ENCODE data around the gene NOL12.

Gene NOL12

GRCh38 chr22:37664249-37665101 is 21.7 kb upstream of the NOL12 start:
- no peaks in the 10 kb centered on the region for H3K9me3 ChIP-seq (ENCODE audit: control insufficient read depth, insufficient read depth, low read length)
- peaks cover 2% of the 10 kb centered on the region; the same call in 1 of the 2 replicates for H3K36me3 ChIP-seq (ENCODE audit: insufficient read depth, low read length)
- H3K9ac ChIP-seq (ENCODE audit: low read depth, low read length) = no peak overlapping the region
- H3K4me1 ChIP-seq (ENCODE audit: insufficient read depth, low read length) = peaks cover 4% of the 10 kb centered on the region; the same call in 1 of the 2 replicates

- Histone ChIP-seq H3K4me1 (ENCODE audit: insufficient read depth, low read length) (peaks cover 4% of the 10 kb centered on the region; the same call in 1 of the 2 replicates), H3K9me3 (ENCODE audit: control insufficient read depth, insufficient read depth, low read length) (no peaks in the 10 kb centered on the region), H3K9ac (ENCODE audit: low read depth, low read length) (no peak overlapping the region), H3K36me3 (ENCODE audit: insufficient read depth, low read length) (peaks cover 2% of the 10 kb centered on the region; the same call in 1 of the 2 replicates)
Observed at GRCh38 chr22:37665487-37665886, 20.7 kb upstream of the NOL12 start.

DNA sequence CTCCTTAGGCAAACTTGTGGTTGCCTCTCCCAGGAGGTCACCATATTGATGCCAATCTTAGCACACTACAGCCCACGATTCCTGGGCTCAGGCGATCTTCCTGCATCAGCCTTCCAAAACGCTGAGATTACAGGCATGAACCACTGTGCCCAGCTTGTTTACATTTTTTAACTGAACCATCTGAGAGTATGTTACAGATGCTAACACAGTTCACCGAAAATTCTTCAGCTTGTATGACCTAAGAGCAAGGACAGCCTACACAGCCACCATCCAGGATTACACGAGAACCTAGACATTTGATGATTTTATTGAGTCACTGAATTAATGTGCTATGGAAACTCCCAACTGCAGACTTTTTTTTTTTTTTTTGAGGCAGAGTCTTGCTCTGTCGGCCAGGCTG is 16.6 kb upstream of the NOL12 start:
- H3K36me3 ChIP-seq (ENCODE audit: insufficient read depth, low read length) = peaks cover 2% of the 10 kb centered on the region; the same call in 1 of the 2 replicates
- no peak overlapping the region for H3K9ac ChIP-seq (ENCODE audit: low read depth, low read length)
- no peaks in the 10 kb centered on the region for H3K9me3 ChIP-seq (ENCODE audit: control insufficient read depth, insufficient read depth, low read length)
- H3K4me1 ChIP-seq (ENCODE audit: insufficient read depth, low read length) = peaks cover 3% of the 10 kb centered on the region; the same call in 1 of the 2 replicates

DNA sequence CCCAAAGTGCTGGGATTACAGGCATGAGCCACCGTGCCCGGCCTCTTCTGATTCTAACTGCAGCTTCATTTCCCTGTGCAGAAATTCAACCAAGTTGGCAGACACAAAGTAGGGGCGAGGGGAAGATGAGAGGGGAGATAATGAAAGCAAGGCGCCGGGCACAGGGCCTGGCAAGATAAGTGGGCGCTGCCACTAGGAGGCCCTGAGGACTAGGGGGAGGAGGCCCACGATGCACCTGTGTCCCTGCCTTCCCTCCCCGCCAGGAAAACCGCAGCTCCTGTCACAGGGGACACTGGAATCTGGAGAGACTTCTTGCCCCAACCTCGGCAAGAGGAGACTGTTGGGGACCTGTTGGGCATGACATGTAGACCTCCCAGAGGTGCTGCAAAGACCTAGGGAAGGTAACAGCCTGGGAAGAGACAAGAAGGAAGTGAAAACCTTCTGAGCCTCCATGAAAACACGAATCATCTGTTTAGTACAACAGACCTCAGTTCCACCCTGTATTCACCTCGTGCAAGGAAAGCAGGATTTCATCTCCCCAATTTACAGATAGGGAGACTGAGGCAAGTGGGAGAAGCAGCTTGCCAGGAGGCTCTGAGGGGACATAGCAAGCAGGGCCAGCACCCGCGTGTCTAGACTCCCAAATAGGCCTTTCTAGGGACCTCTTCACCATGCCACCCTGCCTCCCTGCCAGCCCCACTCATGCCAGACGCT is 13.8 kb upstream of the NOL12 start:
- Histone ChIP-seq H3K9ac (ENCODE audit: low read depth, low read length) (no peak overlapping the region), H3K9me3 (ENCODE audit: control insufficient read depth, insufficient read depth, low read length) (no peaks in the 10 kb centered on the region), H3K36me3 (ENCODE audit: insufficient read depth, low read length) (no peaks in the 10 kb centered on the region), H3K4me1 (ENCODE audit: insufficient read depth, low read length) (peaks cover 3% of the 10 kb centered on the region; the same call in 1 of the 2 replicates)

DNA sequence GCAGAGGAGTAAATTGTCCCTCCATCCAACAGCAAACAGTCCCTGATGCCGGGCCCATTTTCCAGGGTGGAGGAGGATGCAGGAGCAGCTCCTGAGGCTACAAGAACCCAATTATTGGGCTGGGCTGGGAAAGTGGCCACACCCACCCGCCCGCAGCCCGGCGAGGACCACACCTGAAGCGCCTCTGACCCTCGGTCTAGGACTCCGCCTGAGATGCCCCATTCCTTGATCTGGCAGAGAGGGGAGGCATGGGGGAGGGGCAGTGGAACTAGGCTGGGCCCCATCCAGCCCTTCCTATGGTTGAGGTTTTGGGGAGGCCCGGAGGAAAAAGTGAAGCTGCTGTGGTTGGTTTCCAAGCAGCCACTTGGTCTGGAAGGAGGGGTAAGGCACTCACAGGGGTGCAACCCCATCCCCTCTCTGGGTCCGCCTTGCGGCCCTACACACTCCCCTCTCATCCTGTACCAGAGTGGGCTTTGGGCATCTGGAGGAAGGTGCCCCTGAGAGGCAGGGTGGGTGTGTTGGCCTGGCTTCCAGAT is 13.2 kb upstream of the NOL12 start:
- H3K9me3 ChIP-seq (ENCODE audit: control insufficient read depth, insufficient read depth, low read length) = no peaks in the 10 kb centered on the region
- H3K9ac ChIP-seq (ENCODE audit: low read depth, low read length) = no peak overlapping the region
- H3K36me3 ChIP-seq (ENCODE audit: insufficient read depth, low read length) = no peaks in the 10 kb centered on the region
- peaks cover 3% of the 10 kb centered on the region; the same call in 1 of the 2 replicates for H3K4me1 ChIP-seq (ENCODE audit: insufficient read depth, low read length)

DNA sequence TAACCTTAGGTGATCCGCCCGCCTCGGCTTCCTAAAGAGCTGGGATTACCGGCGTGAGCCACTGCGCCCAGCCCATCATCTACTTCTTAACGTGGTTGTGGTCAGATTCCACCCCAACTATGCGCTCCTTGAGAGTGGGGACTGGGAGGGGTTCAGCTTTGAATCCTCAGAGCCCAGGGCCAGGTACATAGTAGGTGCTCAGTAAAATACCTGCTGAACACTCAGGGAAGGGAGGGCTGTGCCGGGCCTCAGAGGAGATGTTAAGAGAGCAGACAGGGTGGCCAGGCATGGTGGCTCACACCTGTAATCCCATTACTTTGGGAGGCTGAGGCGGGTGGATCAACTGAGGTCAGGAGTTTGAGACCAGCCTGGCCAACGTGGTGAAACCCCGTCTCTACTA is 11.9 kb upstream of the NOL12 start:
- Histone ChIP-seq H3K36me3 (ENCODE audit: insufficient read depth, low read length) (no peaks in the 10 kb centered on the region), H3K9ac (ENCODE audit: low read depth, low read length) (no peak overlapping the region), H3K4me1 (ENCODE audit: insufficient read depth, low read length) (peaks cover 7% of the 10 kb centered on the region), H3K9me3 (ENCODE audit: control insufficient read depth, insufficient read depth, low read length) (no peaks in the 10 kb centered on the region)

- H3K36me3 ChIP-seq (ENCODE audit: insufficient read depth, low read length) = no peaks in the 10 kb centered on the region
- no peaks in the 10 kb centered on the region for H3K9me3 ChIP-seq (ENCODE audit: control insufficient read depth, insufficient read depth, low read length)
- peaks cover 7% of the 10 kb centered on the region for H3K4me1 ChIP-seq (ENCODE audit: insufficient read depth, low read length)
- peak within 1 kb of the TSS; percentile 66 for H3K9ac ChIP-seq (ENCODE audit: low read depth, low read length)
Observed at GRCh38 chr22:37674951-37675929, 10.9 kb upstream of the NOL12 start, which contains the start of gene LGALS1. Gene LGALS1, plus strand, starts transcription at chr22:37675636. Its CDS starts 67 bp downstream, at chr22:37675703.

- H3K9ac ChIP-seq (ENCODE audit: low read depth, low read length) = peak overlapping the region; percentile 66
- H3K36me3 ChIP-seq (ENCODE audit: insufficient read depth, low read length) = no peaks in the 10 kb centered on the region
- peaks cover 7% of the 10 kb centered on the region for H3K4me1 ChIP-seq (ENCODE audit: insufficient read depth, low read length)
- H3K9me3 ChIP-seq (ENCODE audit: control insufficient read depth, insufficient read depth, low read length) = no peaks in the 10 kb centered on the region
Observed at GRCh38 chr22:37675930-37676735, 10.0 kb upstream of the NOL12 start.

- Histone ChIP-seq H3K9me3 (ENCODE audit: control insufficient read depth, insufficient read depth, low read length) (no peaks in the 10 kb centered on the region), H3K36me3 (ENCODE audit: insufficient read depth, low read length) (no peaks in the 10 kb centered on the region), H3K9ac (ENCODE audit: low read depth, low read length) (peak overlapping the region; percentile 64), H3K4me1 (ENCODE audit: insufficient read depth, low read length) (peaks cover 7% of the 10 kb centered on the region)
Observed at GRCh38 chr22:37676736-37677492, 9.2 kb upstream of the NOL12 start.

- Histone ChIP-seq H3K9ac (ENCODE audit: low read depth, low read length) (peak overlapping the region; percentile 41; the same call in 1 of the 2 replicates), H3K36me3 (ENCODE audit: insufficient read depth, low read length) (no peaks in the 10 kb centered on the region), H3K4me1 (ENCODE audit: insufficient read depth, low read length) (peaks cover 5% of the 10 kb centered on the region), H3K9me3 (ENCODE audit: control insufficient read depth, insufficient read depth, low read length) (no peaks in the 10 kb centered on the region)
Observed at GRCh38 chr22:37677493-37677974, 8.6 kb upstream of the NOL12 start.

- H3K9ac ChIP-seq (ENCODE audit: low read depth, low read length) = no peak overlapping the region
- H3K36me3 ChIP-seq (ENCODE audit: insufficient read depth, low read length) = no peaks in the 10 kb centered on the region
- H3K4me1 ChIP-seq (ENCODE audit: insufficient read depth, low read length) = peaks cover 4% of the 10 kb centered on the region
- H3K9me3 ChIP-seq (ENCODE audit: control insufficient read depth, insufficient read depth, low read length) = no peaks in the 10 kb centered on the region
Observed at GRCh38 chr22:37678372-37678771, 7.8 kb upstream of the NOL12 start.

GRCh38 chr22:37679670-37680069 is 6.5 kb upstream of the NOL12 start:
- no peak overlapping the region for H3K9ac ChIP-seq (ENCODE audit: low read depth, low read length)
- peaks cover 4% of the 10 kb centered on the region for H3K4me1 ChIP-seq (ENCODE audit: insufficient read depth, low read length)
- H3K9me3 ChIP-seq (ENCODE audit: control insufficient read depth, insufficient read depth, low read length) = no peaks in the 10 kb centered on the region
- no peaks in the 10 kb centered on the region for H3K36me3 ChIP-seq (ENCODE audit: insufficient read depth, low read length)

All from ES-I3 (cell line).